Skeletal muscle satellite cell (primary cell): ENCODE measurements around the gene ROCK2.
"Not testable (repeated sequence)": the region's sequence is repeated elsewhere in the genome, so short reads cannot be mapped to it uniquely, and the experiment has no call there.

Experiments used
- H3K27me3 ChIP-seq: 2 replicates; pipeline ENCODE4 v1.7.0; 2013; ENCODE audit warnings: low read length; ENCODE audit not compliant: control insufficient read depth, insufficient read depth
- H3K36me3 ChIP-seq: 2 replicates; pipeline ENCODE4 v1.7.0; 2013; ENCODE audit warnings: mild to moderate bottlenecking, control low read depth, low read length; ENCODE audit not compliant: insufficient read depth
- H3K4me1 ChIP-seq: 2 replicates; pipeline ENCODE4 v1.7.0; 2013; ENCODE audit warnings: low read length; ENCODE audit not compliant: control insufficient read depth, insufficient read depth
- H3K4me2 ChIP-seq: 2 replicates; pipeline ENCODE4 v1.7.0; 2013; ENCODE audit warnings: mild to moderate bottlenecking, low read length
- H3K4me3 ChIP-seq: 2 replicates; pipeline ENCODE4 v1.7.0; 2013; ENCODE audit warnings: low read length
- H3K9ac ChIP-seq: 2 replicates; pipeline ENCODE4 v1.7.0; 2013; ENCODE audit warnings: mild to moderate bottlenecking, low read depth, low read length, moderate library complexity
- H3K9me3 ChIP-seq: replicated peaks from 2 replicates; pipeline ENCODE4 v1.7.0; 2013; ENCODE audit warnings: mild to moderate bottlenecking, control low read depth, low read length

Gene ROCK2

GRCh38 chr2:11182951-11183350 lies 161.5 kb downstream of the ROCK2 start:
- Histone ChIP-seq H3K4me3 (no peak overlapping the region), H3K4me2 (no peak overlapping the region), H3K4me1 (peaks cover 6% of the 10 kb centered on the region), H3K9ac (no peak overlapping the region), H3K36me3 (peaks cover 13% of the 10 kb centered on the region), H3K9me3 (no peaks in the 10 kb centered on the region), H3K27me3 (no peaks in the 10 kb centered on the region)

DNA sequence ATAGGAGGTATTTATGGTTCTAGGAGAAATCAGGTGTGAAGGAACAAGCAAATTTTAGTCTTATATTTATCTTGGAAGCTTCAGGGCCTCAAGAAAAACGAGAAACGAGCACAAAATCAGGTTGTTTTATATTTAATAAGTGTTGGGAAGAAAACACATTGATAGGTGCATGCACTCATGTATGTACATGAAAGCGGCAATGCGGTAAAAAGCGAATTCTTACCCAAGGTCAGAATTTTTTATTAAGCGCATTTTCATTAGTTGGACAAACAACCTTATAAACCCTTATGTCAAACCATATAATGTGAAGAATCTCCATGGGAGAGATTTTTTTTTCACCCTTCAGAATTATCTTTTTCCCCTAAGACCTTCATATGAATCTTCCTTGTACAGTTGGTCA lies 163.8 kb downstream of the ROCK2 start:
- H3K9ac ChIP-seq, result no peak overlapping the region
- H3K4me2 ChIP-seq, result no peak overlapping the region
- no peak overlapping the region for H3K4me3 ChIP-seq
- H3K4me1 ChIP-seq, result peaks cover 4% of the 10 kb centered on the region
- no peaks in the 10 kb centered on the region for H3K9me3 ChIP-seq
- H3K27me3 ChIP-seq, result no peaks in the 10 kb centered on the region
- peaks cover 13% of the 10 kb centered on the region for H3K36me3 ChIP-seq

- H3K4me2 ChIP-seq, result no peak overlapping the region
- peaks cover 12% of the 10 kb centered on the region for H3K4me1 ChIP-seq
- H3K27me3 ChIP-seq, result no peaks in the 10 kb centered on the region
- H3K4me3 ChIP-seq, result no peak overlapping the region
- H3K36me3 ChIP-seq, result peaks cover 10% of the 10 kb centered on the region
- H3K9ac ChIP-seq, result no peak overlapping the region
- no peaks in the 10 kb centered on the region for H3K9me3 ChIP-seq
Observed at GRCh38 chr2:11179899-11180298, 164.5 kb downstream of the ROCK2 start.

- Histone ChIP-seq H3K36me3 (peaks cover 9% of the 10 kb centered on the region), H3K27me3 (no peaks in the 10 kb centered on the region), H3K4me3 (no peak overlapping the region)
Observed at GRCh38 chr2:11179196-11179595, 165.2 kb downstream of the ROCK2 start.

GRCh38 chr2:11177871-11178690 lies 166.4 kb downstream of the ROCK2 start:
- Histone ChIP-seq H3K27me3 (no peaks in the 10 kb centered on the region), H3K36me3 (peaks cover 9% of the 10 kb centered on the region), H3K9me3 (no peaks in the 10 kb centered on the region), H3K4me1 (peaks cover 12% of the 10 kb centered on the region), H3K9ac (no peak overlapping the region), H3K4me2 (no peak overlapping the region), H3K4me3 (no peak overlapping the region)

More at GRCh38 chr2:11179196-11179595, 165.2 kb downstream of the ROCK2 start:
- Histone ChIP-seq H3K9me3 (no peaks in the 10 kb centered on the region), H3K4me1 (peaks cover 12% of the 10 kb centered on the region), H3K4me2 (no peak overlapping the region), H3K9ac (no peak overlapping the region)

GRCh38 chr2:11175293-11175795 lies 169.1 kb downstream of the ROCK2 start:
- Histone ChIP-seq H3K9ac (no peak overlapping the region), H3K9me3 (no peaks in the 10 kb centered on the region), H3K27me3 (no peaks in the 10 kb centered on the region), H3K36me3 (peaks cover 6% of the 10 kb centered on the region), H3K4me3 (peak overlapping the region; percentile 13), H3K4me2 (peak overlapping the region; percentile 16), H3K4me1 (peaks cover 12% of the 10 kb centered on the region)

DNA sequence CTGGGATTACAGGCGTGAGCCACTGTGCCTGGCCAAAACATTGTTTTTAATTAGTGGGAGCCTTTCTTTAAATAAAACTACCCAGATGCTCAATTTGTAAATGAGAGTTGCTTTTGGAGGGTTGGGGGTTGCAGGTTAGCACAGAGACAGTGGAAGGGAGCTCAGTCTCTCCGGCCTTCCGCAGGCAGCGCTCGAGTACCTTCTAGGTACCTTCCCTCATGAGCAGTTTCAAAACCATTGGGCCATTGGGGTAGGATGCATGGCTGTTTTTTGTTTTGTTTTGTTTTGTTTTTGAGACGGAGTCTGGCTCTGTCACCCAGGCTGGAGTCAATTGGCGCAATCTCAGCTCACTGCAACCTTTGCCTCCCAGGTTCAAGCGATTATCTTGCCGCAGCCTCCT lies 170.2 kb downstream of the ROCK2 start:
- H3K36me3 ChIP-seq, result no peaks in the 10 kb centered on the region
- H3K4me1 ChIP-seq, result peaks cover 12% of the 10 kb centered on the region
- no peak overlapping the region for H3K4me2 ChIP-seq
- no peaks in the 10 kb centered on the region for H3K27me3 ChIP-seq
- H3K4me3 ChIP-seq, result no peak overlapping the region
- H3K9ac ChIP-seq, result no peak overlapping the region
- H3K9me3 ChIP-seq, result no peaks in the 10 kb centered on the region

DNA sequence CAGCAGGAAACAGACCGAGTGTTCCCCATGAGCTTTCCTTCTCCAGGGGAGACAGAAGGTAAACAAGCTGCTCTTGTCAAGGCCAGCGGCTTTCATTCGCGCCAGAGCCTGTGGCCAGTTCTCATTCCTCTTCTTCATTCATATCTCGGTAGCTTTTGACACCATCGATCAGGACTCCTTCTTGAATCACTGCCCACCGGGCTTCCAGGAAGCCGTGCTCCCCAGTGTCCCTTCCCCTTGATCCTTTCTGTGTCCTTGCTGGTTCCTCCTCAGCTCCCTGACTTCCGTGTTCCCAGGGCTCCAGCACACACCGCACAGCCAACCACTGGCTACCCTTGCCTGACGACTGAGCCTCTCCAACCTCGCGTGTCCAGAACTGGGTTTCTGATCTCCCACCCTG lies 175.1 kb downstream of the ROCK2 start:
- Histone ChIP-seq H3K4me1 (no peaks in the 10 kb centered on the region), H3K36me3 (no peaks in the 10 kb centered on the region), H3K4me3 (no peak overlapping the region), H3K4me2 (no peak overlapping the region), H3K9me3 (no peaks in the 10 kb centered on the region), H3K27me3 (no peaks in the 10 kb centered on the region), H3K9ac (no peak overlapping the region)

- Histone ChIP-seq H3K27me3 (no peaks in the 10 kb centered on the region), H3K4me3 (no peak overlapping the region), H3K4me1 (no peaks in the 10 kb centered on the region), H3K9ac (no peak overlapping the region), H3K9me3 (no peaks in the 10 kb centered on the region), H3K4me2 (no peak overlapping the region), H3K36me3 (no peaks in the 10 kb centered on the region)
Observed at GRCh38 chr2:11168488-11168887, 175.9 kb downstream of the ROCK2 start.

GRCh38 chr2:11166476-11166875 lies 178.0 kb downstream of the ROCK2 start:
- Histone ChIP-seq H3K36me3 (no peaks in the 10 kb centered on the region), H3K9ac (no peak overlapping the region)

DNA sequence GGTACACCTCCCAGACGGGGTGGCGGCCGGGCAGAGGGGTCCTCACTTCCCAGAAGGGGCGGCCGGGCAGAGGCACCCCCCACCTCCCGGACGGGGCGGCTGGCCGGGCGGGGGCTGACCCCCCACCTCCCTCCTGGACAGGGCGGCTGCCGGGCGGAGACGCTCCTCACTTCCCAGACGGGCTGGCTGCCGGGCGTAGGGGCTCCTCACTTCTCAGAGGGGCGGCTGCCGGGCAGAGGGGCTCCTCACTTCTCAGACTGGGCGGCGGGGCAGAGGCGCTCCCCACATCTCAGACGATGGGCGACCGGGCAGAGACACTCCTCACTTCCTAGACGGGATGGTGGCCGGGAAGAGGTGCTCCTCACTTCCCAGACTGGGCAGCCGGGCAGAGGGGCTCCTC lies 179.4 kb downstream of the ROCK2 start:
- not testable (repeated sequence) for H3K36me3 ChIP-seq, H3K9me3 ChIP-seq, H3K27me3 ChIP-seq, H3K9ac ChIP-seq, H3K4me1 ChIP-seq, H3K4me2 ChIP-seq, H3K4me3 ChIP-seq

More at GRCh38 chr2:11166476-11166875, 178.0 kb downstream of the ROCK2 start:
- H3K4me2 ChIP-seq, result no peak overlapping the region
- H3K9me3 ChIP-seq, result no peaks in the 10 kb centered on the region
- no peaks in the 10 kb centered on the region for H3K27me3 ChIP-seq
- H3K4me1 ChIP-seq, result no peaks in the 10 kb centered on the region
- H3K4me3 ChIP-seq, result no peak overlapping the region
